Esophagus squamous epithelium (tissue), 5 donors: ENCODE measurements around the gene PATL1. TPM values are rescaled to one million over a fixed set of nuclear protein-coding genes. Genes with fewer than 3 reads are reported as not detected.

Experiments
- DNase-seq: peaks from one replicate; lab custom pipeline; 2025; lab: John Stamatoyannopoulos, UW
- H3K27ac ChIP-seq, 4 donors: fragments of 200-600 bp; sonication (generic); one replicate each; pipeline ENCODE4 v1.5.1; 2016 to 2019; ENCODE audit warnings: mild to moderate bottlenecking in 1 of 4
- H3K27me3 ChIP-seq, 4 donors: fragments of 200-600 bp; sonication (generic); 1 replicate in 3 of 4; 2 replicates in 1 of 4; pipeline versions ENCODE4 v1.5.1 to v1.6.0; 2017 to 2021; ENCODE audit warnings: antibody characterized with exemption in 1 of 4
- H3K36me3 ChIP-seq, 3 donors: fragments of 200-600 bp; sonication (generic); one replicate each; pipeline ENCODE4 v1.5.1; 2016 to 2019
- H3K4me1 ChIP-seq, 3 donors: fragments of 200-600 bp; sonication (generic); one replicate each; pipeline ENCODE4 v1.5.1; 2017 to 2019
- H3K4me3 ChIP-seq, 4 donors: fragments of 200-600 bp; sonication (generic); 1 replicate in 3 of 4; 2 replicates in 1 of 4; pipeline ENCODE4 v1.5.1; 2016 to 2019; ENCODE audit warnings: mild to moderate bottlenecking in 2 of 4, moderate library complexity in 1 of 4
- H3K9me3 ChIP-seq, 3 donors: fragments of 200-600 bp; sonication (generic); one replicate each; pipeline ENCODE4 v1.5.1; 2016 to 2019
- CTCF ChIP-seq, 6 experiments: fragments of 450-650 bp in 4 of 6; fragments of 200-600 bp in 2 of 6; sonication (generic) in 2 of 6; IDR thresholded peaks; one replicate each; pipeline ENCODE4 v1.5.1; 2016 to 2019; ENCODE audit warnings: antibody characterized with exemption in 6 of 6, mild to moderate bottlenecking in 4 of 6, moderate library complexity in 4 of 6
- POLR2A ChIP-seq, 4 donors: fragments of 450-650 bp; IDR thresholded peaks; one replicate each; pipeline ENCODE4 v1.6.1; 2017; ENCODE audit warnings: antibody characterized with exemption in 4 of 4, mild to moderate bottlenecking in 4 of 4, moderate library complexity in 3 of 4
- WGBS, 2 donors: methylation state at CpG; one replicate each; pipeline ENCODE4 v1.1.5; 2018; 5-methylcytosine and 5-hydroxymethylcytosine counted together
- intact Hi-C: fragments of 100-400 bp; cut with DNase I; formaldehyde crosslinking; loops from one replicate; pipeline ENCODE4 v1.15.0; 2022
- total RNA-seq, 4 donors: library from RNA; depleted of rRNA; stranded (reverse); fragments of >200 nt; gene quantifications; one replicate each; pipeline ENCODE4 v1.1.0, GENCODE V29; 2016
- donor health status: DM: yes; HTN: yes; CAD: no.

Gene PATL1
- total RNA-seq, 4 donors from 2014 or later: 11.2 to 17.9 (median 15.3) TPM

GRCh38 chr11:59667812-59668187 lies 1.0 kb downstream of the PATL1 start:
- intact Hi-C loops: loop anchor here (5.0 kb wide), 1 partner anchor 55 kb away; no protein-coding TSS in a partner anchor
- Histone ChIP-seq H3K27me3 (no peaks in the 10 kb centered on the region), H3K4me1 (peaks cover 13 to 35% (median 22%) of the 10 kb centered on the region in 3 donors), H3K36me3 (peaks cover 4 to 40% (median 17%) of the 10 kb centered on the region in 3 donors), H3K4me3 (peak overlapping the region; percentile 91 to 98 (median 94)), H3K9me3 (no peaks in the 10 kb centered on the region), H3K27ac (peak overlapping the region; percentile 97 to 99 (median 98))
- TF ChIP-seq CTCF (IDR thresholded peaks at IDR 0.05) (no peak), POLR2A (IDR thresholded peaks at IDR 0.05) (no peak)
- no peak for DNase-seq
- WGBS, 2 donors: 17 to 23% methylated on average over 3 of the region's 3 CpGs

DNA sequence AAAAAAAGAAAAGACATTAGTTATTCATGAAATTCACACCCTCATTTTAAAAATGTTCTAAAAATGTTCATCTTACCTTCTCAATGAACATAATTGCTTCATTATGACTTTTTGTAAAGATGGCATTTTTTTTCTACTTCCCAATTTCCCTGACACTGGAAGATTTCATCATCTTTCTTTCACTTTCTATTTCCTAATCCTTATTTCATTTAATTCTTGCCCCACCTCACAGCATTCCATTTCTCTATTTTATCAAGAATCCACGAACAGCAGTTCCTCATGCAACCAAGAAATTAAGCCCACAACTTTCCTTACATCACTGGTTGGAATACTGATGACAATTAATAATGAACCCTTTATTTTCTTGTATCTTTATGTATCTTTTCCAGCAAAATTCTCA lies 1.9 kb downstream of the PATL1 start:
- TF ChIP-seq POLR2A (IDR thresholded peaks at IDR 0.05): no peak
- TF ChIP-seq CTCF (IDR thresholded peaks at IDR 0.05): no peak
- Histone ChIP-seq H3K9me3 (no peaks in the 10 kb centered on the region), H3K27me3 (no peaks in the 10 kb centered on the region), H3K36me3 (peaks cover 4 to 49% (median 20%) of the 10 kb centered on the region in 3 donors), H3K27ac (peak overlapping the region in 2 of 4 donors; percentile 9 to 97), H3K4me1 (peaks cover 13 to 42% (median 22%) of the 10 kb centered on the region in 3 donors), H3K4me3 (no peak overlapping the region)
- WGBS, 2 donors: 12 to 30% methylated on average over 1 of the region's 1 CpG
- DNase-seq: no peak
- intact Hi-C loops: loop anchor here (5.0 kb wide), 1 partner anchor 55 kb away; no protein-coding TSS in a partner anchor

GRCh38 chr11:59660621-59661020 lies 8.2 kb downstream of the PATL1 start:
- intact Hi-C loops: no loop called here
- H3K36me3 ChIP-seq: peaks cover 10 to 98% (median 52%) of the 10 kb centered on the region in 3 donors

DNA sequence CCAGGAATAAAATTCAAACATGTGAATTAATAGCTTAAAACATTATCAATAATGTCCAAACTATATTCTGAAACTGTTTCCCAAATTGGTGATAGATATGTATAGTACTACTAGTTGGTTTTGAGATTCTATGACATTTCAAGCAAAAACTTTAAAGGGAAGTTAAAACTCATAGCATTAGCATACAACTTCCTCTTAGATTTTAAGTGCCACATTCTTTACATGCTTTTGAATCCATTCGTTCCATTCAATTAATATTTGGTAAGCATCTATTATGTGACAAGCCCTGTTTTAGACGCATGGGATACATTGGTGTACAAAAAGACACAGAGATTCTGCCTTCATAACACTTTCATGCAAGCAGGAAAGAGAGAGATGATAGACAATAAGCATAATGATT lies 8.9 kb downstream of the PATL1 start:
- peaks cover 0 to 19% (median 0%) of the 10 kb centered on the region in 3 donors for H3K4me1 ChIP-seq
- H3K27ac ChIP-seq: no peak overlapping the region
- intact Hi-C loops: no loop called here
- no peak overlapping the region for H3K4me3 ChIP-seq
- H3K27me3 ChIP-seq: no peaks in the 10 kb centered on the region
- DNase-seq: no peak
- peaks cover 10 to 98% (median 55%) of the 10 kb centered on the region in 3 donors for H3K36me3 ChIP-seq
- no peak for TF ChIP-seq CTCF (IDR thresholded peaks at IDR 0.05)
- no peak for TF ChIP-seq POLR2A (IDR thresholded peaks at IDR 0.05)
- 69 to 72% methylated on average over 2 of the region's 2 CpGs for WGBS, 2 donors
- H3K9me3 ChIP-seq: no peaks in the 10 kb centered on the region

More at GRCh38 chr11:59660621-59661020, 8.2 kb downstream of the PATL1 start:
- no peaks in the 10 kb centered on the region for H3K9me3 ChIP-seq
- WGBS, 2 donors: 85 to 89% methylated on average over 1 of the region's 1 CpG
- H3K27me3 ChIP-seq: no peaks in the 10 kb centered on the region
- no peak for TF ChIP-seq CTCF (IDR thresholded peaks at IDR 0.05)
- no peak overlapping the region for H3K27ac ChIP-seq
- no peak for DNase-seq
- peaks cover 0 to 19% (median 0%) of the 10 kb centered on the region in 3 donors for H3K4me1 ChIP-seq
- H3K4me3 ChIP-seq: no peak overlapping the region

DNA sequence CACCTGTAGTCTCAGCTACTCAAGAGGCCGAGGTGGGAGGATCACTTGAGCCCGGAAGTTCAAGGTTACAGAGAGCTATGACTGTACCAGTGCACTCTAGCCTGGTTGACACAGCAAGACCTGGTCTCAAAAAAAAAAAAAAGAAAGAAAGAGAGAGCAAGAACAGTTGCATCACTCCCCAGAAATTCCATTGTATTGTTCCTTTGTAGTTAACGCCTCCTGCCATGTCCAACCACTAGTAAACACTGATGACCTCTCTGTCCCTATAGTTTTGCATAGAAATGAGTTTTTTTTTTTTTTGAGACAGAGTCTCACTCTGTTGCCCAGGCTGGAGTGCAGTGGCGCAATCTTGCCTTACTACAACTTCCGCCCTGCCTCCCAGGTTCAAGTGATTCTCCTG lies 10.8 kb downstream of the PATL1 start:
- Histone ChIP-seq H3K9me3 (no peaks in the 10 kb centered on the region), H3K4me3 (no peak overlapping the region), H3K36me3 (peaks cover 17 to 98% (median 68%) of the 10 kb centered on the region in 3 donors), H3K27ac (no peak overlapping the region), H3K4me1 (peaks cover 0 to 15% (median 0%) of the 10 kb centered on the region in 3 donors), H3K27me3 (no peaks in the 10 kb centered on the region)
- TF ChIP-seq CTCF (IDR thresholded peaks at IDR 0.05) (no peak), POLR2A (IDR thresholded peaks at IDR 0.05) (no peak)
- 95 to 97% methylated on average over 4 of the region's 5 CpGs for WGBS, 2 donors
- intact Hi-C loops: no loop called here
- no peak for DNase-seq
